ENCODE results near the gene TMPRSS9. TPM values are rescaled to one million over a fixed set of nuclear protein-coding genes. Genes with fewer than 3 reads are reported as not detected.

The TMPRSS9 gene
- total and polyA plus RNA-seq, 2 of the 13 experiments (the other 11 are each of a cell fraction or from before 2014, with no cell fraction given) = 2.5 to 5.2 TPM

GRCh38 chr19:2458054-2458453 is 98.0 kb downstream of the TMPRSS9 start (continued):
- no peak for TF ChIP-seq ZNF318 (CRISPR knock-in tag; IDR thresholded peaks at IDR 0.05)
- TF ChIP-seq FOXA3 (CRISPR knock-in tag; IDR thresholded peaks at IDR 0.05) = no peak
- TF ChIP-seq ELF1 (CRISPR knock-in tag; IDR thresholded peaks at IDR 0.05) = no peak
- no peak for TF ChIP-seq SRY (CRISPR knock-in tag; IDR thresholded peaks at IDR 0.05)
- TF ChIP-seq FOXK2 (IDR thresholded peaks at IDR 0.05) = no peak
- no peak for TF ChIP-seq POLR2G (IDR thresholded peaks at IDR 0.05; ENCODE audit: low read depth, low read length)
- no peak for TF ChIP-seq ZNF792 (CRISPR knock-in tag; IDR thresholded peaks at IDR 0.05)
- no peak for TF ChIP-seq ZNF432 (CRISPR knock-in tag; IDR thresholded peaks at IDR 0.05; ENCODE audit: borderline replicate concordance)
- no peak for TF ChIP-seq ATF5 (CRISPR knock-in tag; IDR thresholded peaks at IDR 0.05; ENCODE audit: low read depth)
- TF ChIP-seq CBX5 (CRISPR knock-in tag; IDR thresholded peaks at IDR 0.05; ENCODE audit: borderline replicate concordance) = no peak
- TF ChIP-seq FOXK1 (CRISPR knock-in tag; IDR thresholded peaks at IDR 0.05; ENCODE audit: borderline replicate concordance, low read depth) = no peak
- TF ChIP-seq TEAD2 (CRISPR knock-in tag; IDR thresholded peaks at IDR 0.05) = no peak
- TF ChIP-seq BHLHE40 (IDR thresholded peaks at IDR 0.05; ENCODE audit: low read length) = no peak
- TF ChIP-seq HOXA3 (CRISPR knock-in tag; IDR thresholded peaks at IDR 0.05) = peak; percentile 29; the same call in 1 of the 2 replicates
- no peak for TF ChIP-seq KIAA2018 (CRISPR knock-in tag; IDR thresholded peaks at IDR 0.05; ENCODE audit: borderline replicate concordance)
